HG03039 (cell line): ENCODE data around the gene PREX1.

Experiments used
- ATAC-seq: cut with Tn5 transposase; IDR thresholded peaks from one replicate; pipeline ENCODE4 v1.9.1; 2021; ENCODE audit warnings: mild to moderate bottlenecking, moderate library complexity; ENCODE audit not compliant: unreplicated experiment

Gene PREX1

DNA sequence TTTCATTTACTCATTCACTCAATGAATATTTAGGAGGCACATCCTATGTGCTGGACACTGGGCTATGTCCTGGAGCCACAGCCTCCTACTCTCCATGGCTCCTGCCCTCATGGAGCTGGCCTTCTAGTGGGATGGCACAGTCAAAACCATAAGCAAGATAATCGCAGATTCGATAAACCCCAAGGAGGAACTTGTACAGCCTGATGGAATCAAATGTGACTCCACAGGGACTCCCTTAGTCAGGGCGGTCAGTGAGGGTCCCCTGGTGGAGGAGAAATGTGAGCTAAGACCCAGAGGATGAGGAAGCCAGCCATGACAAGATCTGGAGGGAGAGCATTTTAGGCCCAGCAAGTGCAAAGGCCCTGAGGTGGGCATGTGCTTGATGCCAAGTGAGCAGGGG, 211.9 kb downstream of the PREX1 start:
- ATAC-seq, result no peak

DNA sequence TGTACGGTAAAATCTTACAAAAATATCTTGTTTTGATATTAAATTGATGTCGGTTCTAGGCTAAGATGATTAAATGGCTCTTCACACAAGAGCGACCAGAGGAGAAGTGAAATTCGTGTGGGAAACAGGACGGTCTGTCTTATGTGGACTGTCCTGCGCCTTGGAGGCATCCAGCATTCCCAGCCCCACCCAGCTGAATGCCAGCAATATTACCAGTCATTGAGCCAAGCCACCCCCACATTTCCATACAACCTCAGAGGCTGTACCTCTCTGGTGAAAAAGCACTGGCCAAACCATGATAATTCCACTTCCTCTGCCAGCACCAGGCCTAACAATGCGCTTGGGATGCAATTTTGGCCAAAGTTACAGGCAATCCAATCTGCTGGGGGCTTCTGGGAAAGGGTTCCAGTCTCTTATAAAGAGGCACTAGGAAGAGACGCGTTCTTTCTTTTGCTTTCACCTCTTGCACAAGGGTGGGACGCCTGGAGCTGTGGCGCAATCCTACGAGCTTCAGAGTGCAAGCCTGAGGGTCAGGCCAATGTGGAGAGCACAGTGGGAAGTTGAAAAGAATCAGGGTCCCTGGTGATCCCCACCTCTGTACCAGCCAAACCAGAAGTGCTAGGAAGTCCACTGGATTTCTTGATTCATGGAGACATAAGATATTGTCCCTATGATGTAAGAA, 213.1 kb downstream of the PREX1 start:
- ATAC-seq, result no peak

DNA sequence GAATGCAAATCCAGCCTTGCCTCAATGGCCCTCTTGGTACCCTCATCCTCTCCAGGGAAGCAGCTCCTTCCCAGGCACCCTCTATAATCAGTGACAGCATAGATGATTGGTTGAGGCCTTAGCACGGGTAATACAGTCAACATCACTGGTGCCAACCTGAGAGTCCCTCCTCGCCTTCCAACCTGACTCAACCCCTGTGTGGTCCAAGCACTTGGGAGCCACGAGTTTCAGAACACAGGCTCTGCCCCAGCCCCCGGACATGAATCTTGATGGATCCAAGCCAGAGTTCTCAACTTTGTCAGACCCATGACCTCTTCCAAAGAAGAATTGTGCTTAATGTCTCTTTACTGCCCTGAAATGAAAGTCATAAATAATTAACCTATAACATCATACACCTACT, 213.9 kb downstream of the PREX1 start:
- no peak for ATAC-seq

DNA sequence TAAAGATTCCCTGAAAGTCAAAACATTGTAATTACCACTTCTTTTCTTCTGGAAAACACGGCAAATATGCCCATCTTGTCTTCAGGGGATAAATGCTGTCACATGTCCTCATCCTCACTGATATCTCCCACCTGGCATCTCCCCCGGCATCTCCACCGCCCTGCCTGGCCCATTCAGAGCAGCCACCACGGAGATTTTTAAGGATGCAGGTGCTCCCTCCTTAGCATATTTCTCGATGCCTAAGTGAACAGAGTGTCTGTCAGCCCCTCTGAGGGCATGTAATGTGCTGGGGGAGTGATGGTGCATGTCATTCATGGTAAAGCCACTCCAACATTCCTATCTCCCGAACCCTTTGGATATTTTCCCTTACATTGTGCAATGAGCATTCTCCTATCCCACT, 215.5 kb downstream of the PREX1 start:
- no peak for ATAC-seq

DNA sequence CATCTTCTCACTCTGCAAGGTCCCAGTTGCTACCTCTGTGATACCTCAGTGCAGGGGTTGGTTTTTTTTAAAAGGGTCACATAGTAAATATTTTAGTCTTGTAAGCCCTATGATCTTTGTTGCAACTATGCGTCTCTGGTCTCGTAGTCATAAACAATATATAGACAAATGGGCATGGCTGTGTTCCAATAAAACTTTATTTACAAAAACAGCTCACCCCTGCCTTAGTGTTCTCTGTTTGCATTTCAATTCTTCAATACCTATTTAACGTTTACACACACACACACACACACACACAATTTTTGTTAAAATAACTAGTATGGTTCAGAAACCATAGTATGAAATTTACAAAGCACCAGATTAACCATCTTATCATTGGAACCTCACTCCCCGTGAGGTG, 216.8 kb downstream of the PREX1 start:
- no peak for ATAC-seq

DNA sequence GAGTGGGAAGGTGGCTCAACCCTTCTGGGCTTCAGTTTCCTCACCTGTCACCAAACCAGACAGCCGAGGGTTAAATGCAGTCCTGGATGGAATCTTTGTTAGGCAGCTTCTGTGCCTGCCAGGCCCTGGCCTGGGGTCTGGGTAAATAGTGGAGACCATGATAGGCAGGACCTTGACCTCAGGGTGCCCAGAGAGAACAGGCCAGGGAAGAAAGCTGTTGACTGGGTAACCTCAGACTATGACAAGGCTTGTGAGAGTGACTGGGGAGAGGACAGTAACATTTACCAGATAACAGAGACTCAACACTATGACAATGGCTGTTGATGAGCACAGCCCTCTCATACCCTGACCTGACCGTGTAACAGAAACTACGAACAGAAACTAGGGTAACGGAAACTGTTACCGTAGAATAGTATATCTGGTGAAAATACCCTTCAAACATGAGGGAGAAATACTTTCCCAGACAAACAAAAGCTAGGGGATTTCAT, 218.3 kb downstream of the PREX1 start:
- no peak for ATAC-seq

DNA sequence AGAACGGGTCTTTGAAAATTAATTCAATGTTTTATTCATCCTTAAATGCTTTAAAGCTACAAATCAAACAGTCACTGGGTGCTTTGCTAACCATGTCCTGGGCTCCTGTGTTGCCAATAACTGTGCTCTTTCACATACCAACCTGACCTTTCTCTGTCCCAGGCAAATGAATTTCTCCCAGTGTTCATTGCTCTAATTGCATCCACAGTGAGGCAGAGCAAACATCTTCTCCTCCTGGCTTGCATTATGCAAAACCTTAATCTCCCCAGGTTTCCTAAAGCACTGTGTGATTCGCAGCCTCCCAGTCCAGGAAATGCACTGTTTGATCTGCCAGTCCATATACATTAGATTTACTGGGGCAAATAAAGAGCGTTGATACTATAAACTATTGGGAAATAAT, 219.0 kb downstream of the PREX1 start:
- ATAC-seq, result no peak

DNA sequence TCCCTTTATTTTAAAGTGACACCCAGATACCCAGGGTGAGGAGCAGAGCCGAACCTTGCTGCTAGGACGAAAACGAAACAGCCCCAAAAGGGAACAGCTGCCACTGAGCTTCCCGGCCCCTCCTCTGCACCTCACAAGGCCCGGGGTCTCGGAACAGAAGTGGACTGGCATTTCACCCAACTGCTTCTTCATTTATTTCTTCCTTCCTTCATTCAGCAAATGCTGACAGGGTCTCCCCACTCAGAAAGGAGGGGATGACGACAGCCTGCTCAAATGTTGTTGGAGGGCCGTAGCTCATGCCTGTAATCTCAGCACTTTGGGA, 220.3 kb downstream of the PREX1 start:
- ATAC-seq, result no peak

DNA sequence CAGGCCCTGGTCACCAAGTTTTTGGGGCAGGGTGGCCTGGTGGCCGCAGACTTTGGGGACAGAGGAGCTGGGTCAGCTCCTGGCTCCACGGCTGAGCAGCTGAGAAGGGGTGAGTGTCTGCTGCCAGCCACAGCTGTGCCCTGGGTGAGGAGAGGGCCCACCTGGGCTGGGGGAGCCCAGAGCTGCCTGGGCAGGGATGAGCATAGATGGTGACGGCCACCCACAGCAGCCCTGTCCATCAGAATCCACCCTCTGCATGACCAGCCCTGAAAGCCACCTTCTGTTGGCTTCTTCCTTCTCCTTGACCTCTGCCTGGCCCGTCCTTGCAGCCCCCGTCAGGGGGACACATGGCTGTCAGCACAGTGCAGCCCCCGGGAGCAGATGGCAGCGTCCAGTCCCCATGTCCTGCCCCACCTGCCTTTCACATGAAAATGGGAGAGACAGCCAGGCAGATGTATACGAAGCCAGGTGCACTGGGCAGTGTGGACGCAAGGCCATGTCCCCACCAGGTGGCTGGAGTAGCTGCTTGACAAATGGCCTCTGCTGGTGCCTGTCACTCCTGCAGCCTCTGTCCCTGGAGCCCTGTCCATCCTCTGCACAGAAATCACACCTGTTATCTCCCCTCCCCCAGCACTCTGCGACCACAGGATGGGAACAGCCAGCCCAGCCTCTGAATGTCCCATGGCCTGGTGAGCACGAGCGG, 220.8 kb downstream of the PREX1 start:
- ATAC-seq, result no peak

DNA sequence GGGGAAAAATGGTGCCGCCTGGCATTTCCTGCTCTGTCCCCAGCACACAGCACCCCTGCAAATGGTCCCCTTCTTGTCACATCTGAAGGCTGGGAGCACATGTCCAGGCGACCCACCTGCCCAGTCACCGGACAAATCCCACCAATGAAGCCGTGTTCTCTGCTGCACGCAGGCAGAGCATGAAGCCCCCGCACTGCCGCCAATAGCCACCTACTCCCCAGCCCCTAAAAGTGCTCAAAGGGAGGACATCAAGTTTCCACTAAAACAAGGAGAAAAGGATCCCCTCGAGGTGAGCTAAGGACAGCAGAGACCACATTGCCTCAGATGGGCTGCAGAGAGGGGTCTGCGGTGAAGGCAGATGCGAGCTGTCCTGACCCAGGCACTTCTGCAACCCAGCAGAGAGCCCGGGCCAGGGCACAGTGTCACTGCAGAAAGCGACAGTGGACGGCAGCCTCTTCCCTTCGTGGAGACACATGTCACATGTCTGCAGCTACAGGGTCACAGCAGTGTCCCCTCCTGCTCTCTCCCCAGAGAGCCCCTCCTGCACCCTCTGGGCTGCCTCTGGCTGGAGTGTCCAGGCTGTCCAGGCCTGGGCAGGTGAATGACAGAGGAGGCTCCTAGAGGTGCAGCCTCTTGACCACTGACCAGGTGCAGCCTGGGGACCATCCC, 221.5 kb downstream of the PREX1 start:
- ATAC-seq, result no peak

DNA sequence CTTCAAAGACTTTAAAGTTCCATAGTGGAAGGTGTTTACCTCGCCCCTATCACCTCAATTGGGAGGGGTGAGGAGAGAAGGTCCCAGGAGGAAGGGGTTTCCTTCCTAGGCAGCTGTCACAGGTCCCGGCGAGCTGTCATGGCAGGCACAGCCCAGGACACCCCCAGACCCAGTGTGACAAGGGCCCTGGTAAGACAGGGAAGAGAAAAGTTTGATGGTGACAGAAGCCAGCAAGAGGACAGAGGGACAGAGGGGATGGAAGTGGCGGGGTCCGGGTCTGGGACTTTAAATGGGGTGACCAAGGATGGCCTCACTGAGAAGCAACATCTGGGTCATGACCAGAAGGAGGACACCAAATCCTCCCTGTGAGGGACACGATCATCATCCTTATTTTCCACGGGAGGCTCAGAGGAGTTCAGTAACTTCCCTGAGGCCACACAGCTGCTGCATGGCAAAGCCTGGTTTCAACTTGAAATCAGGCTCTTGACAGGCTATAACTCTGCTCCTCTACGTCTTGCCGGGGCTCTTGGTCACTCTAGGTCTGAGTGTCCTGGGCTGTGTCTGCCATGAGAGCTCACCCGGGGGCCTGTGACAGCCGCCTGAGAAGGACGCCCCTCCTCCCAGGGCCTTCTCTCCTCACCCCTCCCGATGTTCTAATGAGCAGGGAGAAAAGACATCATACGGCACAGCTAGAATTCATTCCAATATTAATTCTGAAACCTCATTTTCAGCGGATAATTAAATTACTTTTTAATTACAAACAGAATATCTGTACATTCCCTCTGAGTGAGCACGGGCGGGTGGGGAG, 222.2 kb downstream of the PREX1 start:
- ATAC-seq, result no peak

DNA sequence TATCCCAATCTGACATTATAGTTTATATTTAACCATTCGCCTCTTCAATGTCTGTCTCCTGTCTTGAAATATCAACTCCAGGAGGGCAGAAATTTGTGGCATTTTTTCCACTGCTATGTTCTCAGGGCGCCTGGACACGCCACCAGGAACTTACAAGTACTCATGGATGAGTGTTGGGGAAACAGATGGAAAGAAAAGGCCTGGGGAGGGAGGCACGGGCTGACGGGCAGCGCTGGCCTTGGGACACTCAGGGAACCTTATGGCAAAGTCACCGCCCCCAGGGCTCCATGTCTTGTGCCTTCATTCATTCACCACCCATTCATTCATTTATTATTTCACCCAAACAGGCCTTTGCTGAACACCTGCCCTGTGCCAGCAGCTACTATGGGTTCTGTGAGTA, 222.9 kb downstream of the PREX1 start:
- no peak for ATAC-seq

DNA sequence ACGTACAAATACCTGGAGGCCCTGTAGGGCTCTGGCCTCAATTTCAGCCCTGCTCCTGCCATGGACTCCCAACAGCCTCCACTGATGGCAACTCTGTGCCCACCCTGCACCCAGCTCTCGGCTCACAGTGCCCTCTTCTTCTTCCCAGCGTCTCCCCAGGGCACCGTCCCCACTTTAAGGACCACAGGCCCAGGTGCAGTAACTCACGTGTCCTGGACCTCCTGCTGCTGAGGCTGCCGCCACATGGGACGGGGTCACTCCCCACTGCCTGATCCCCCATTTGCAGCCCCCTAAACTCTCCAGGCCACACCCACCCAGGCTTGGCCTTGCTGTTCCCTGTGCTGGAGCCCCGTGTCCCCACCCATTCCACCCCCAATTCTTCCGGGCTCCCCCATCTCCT, 223.4 kb downstream of the PREX1 start:
- ATAC-seq, result no peak

DNA sequence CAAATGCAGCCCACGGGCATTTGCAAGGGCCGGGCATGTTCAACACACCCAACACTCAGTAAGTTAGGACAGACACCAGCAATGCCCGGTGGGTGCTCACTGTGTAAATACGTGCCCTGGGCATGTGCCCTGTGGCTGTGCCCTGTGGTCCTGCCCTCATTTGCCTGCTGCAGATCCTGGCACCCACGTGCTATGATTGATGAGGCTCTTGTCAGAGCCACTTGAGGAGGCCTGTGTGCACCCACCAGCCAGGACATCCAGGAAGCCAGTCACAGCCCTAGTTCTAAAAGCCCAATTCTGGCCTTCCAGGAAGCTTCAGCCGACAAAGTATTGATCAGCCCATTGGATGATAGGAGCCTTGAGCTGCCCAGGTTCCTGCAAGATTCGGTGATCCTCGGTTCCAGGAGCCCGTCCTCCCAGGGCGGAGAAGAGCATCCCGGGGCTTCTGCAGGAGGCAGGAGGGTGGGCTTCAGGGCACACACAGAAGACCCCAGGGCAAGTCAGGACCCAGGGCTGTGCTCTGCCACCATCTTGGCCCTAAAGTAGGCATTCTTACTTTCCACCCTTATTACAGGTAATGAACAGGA, 223.9 kb downstream of the PREX1 start:
- ATAC-seq, result no peak

DNA sequence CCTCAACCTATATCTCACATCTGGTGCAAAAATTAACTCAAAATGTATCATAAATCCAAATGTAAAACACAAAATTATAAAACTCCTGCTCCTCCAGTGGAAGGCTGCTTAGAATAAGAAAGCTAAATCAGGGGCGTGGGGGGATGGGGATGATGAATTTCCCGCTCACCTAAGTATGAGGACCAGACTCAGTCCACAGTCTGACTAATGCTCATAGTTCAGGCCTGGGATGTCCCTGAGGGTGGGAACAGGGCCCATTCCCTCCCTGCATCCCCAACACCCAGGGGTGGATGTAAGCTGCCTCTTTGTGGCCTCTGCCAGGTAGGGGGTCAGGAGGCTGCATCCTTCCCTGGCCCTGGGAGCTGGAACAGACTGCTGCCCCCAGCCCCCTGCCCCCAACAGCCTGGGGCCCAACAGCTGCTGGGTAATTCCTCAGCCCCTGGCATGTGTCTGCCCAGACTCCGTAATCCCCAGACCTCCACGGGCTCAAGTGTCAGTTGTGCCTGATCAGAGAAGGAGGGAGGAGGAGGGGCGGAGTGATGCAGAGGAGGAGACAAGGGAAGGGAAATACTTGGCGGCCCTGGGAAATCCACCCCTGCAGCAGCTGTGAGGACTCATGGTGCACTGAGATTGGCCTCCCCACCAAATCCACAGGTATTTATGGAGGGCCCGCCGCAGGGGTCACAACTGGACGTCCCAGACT, 224.5 kb downstream of the PREX1 start:
- no peak for ATAC-seq

DNA sequence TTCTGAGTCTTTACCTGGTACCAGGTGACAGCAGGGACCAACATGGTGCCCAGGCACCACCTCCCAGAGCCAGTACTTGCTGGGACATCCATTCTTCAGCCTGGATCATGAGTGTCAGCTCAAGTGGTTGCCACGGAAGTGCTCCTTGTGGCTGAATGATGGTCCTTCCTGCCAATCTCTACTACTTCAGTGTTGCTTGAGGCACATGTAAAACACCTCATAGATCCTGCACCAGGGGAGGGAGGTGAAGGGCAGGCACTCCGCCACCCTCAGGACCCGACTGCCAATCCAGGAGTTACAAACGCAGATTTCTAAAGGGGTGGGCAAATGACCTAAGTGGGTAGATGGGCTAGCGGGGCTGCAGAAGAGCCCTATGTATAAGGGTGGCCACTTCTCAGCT, 226.0 kb downstream of the PREX1 start:
- no peak for ATAC-seq

DNA sequence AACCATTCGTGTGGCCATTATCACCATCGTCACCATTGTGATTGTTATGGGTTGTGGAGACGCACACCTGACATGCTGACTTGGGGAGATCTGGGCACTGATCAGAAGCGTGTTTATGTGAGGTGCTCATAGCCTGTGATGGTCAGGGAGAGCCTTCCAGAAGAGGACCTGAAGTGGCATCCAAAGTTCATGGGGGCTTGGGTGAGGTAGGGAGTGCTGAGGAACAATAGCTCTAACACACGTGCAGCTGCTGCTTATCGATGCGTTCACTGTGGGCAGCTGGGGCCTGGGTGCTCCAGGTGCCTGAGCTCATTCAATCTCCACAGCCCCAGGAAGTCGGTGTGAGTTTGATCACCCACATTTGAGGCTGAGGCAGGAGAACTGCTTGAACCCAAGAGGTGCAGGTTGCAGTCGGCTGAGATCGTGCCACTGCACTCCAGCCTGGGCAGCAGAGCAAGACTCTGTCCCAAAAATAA, 227.3 kb downstream of the PREX1 start:
- ATAC-seq, result no peak

DNA sequence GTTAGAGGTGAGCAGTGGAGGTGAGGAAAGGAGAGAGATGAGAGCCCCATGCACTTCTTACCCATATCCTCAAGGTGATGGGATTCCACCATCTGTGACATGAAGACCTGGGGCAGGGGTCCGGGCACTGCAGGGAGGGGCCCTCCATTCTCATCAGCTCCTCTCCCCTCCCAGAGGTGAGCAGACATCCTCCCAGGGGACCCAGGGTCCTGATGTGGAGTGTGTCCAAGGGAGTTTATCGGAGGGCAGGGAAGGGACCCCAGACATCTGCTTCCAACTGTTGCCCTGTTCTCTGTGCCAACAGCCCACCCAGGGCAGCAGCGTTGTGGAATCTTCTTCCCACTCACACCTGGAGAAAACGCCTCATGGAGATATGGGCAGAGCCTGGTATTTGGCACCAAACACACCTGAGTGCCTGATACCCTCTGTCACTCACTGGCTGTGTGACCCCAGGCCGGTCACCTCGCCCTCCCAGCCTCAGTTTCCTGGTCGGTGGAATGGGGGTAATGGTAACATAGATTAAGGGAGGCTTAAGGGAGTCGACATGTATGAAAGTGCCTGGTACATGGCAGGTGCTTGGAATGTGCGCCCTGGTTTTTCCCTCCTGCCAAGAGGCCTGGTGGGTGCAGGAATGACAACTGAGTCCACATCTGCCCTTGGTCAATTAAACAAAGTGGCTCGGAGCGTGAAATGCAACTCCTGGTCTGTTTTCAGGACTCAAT, 227.9 kb downstream of the PREX1 start:
- no peak for ATAC-seq

DNA sequence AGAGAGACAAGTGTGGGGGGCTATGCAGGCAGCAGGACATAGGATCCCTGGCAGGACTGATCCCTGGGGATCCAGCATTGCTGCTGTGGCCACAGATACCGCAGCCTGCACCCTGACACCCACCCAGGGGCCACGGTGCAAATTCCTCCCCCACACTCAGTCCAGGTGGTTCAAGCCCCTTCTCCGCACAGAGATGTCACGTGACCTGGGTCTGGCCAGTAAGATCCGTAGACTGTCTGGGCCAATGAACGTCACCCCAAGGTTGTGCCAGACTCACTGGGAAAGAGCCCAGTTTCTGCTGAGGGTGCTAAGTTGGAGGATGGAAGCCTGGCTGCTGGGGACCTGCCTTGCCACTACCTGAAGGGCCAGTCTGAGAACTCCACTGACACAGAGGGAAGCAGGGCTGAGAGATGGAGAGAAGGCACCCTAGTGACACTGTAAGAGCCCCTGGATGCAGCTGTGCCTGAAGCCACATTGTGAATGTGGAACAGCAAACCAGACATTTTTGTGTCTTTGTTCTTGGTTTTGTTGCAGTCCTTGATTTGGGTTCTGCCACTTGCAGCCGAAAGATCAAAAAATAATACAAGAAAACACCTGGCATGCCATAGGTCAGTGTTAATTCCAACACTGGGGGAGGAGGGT, 228.6 kb downstream of the PREX1 start:
- no peak for ATAC-seq
